GM23338 (cell line): ENCODE measurements around the gene ITGA7. TPM values are rescaled to one million over a fixed set of nuclear protein-coding genes. Genes with fewer than 3 reads are reported as not detected.

Source experiments
- ATAC-seq: fragments of 200-7000 bp; cut with Tn5 transposase; 3 replicates; pipeline ENCODE4 v1.9.1; 2020
- DNase-seq: peaks from one replicate; pipeline ENCODE4 v3.0.0-alpha.2; 2015; ENCODE audit warnings: low spot score
- H2AFZ ChIP-seq: fragments of 200-600 bp; sonication (generic); 2 replicates; pipeline ENCODE4 v1.8.0; 2016; ENCODE audit warnings: antibody characterized with exemption, mild to moderate bottlenecking, moderate library complexity
- H3F3A ChIP-seq: fragments of 200-600 bp; sonication (generic); replicated peaks from 2 replicates; pipeline ENCODE4 v1.8.0; 2017; ENCODE audit warnings: antibody characterized with exemption, mixed run types, low read depth
- H3K27ac ChIP-seq: fragments of 200-600 bp; sonication (generic); 2 replicates; pipeline ENCODE4 v1.6.1; 2016; ENCODE audit warnings: low read depth
- H3K27me3 ChIP-seq: fragments of 200-600 bp; sonication (generic); 2 replicates; pipeline ENCODE4 v1.8.0; 2016; ENCODE audit warnings: mild to moderate bottlenecking, mixed run types, moderate library complexity; ENCODE audit not compliant: insufficient read depth
- H3K36me3 ChIP-seq: fragments of 200-600 bp; sonication (generic); 2 replicates; pipeline ENCODE4 v1.8.0; 2016; ENCODE audit warnings: mild to moderate bottlenecking; ENCODE audit not compliant: insufficient read depth
- H3K4me1 ChIP-seq: fragments of 200-600 bp; sonication (generic); 2 replicates; pipeline ENCODE4 v1.8.0; 2016; ENCODE audit warnings: mild to moderate bottlenecking, moderate library complexity; ENCODE audit not compliant: insufficient read depth
- H3K4me2 ChIP-seq: fragments of 200-600 bp; sonication (generic); 2 replicates; pipeline ENCODE4 v1.7.1; 2017; ENCODE audit warnings: mixed run types
- H3K4me3 ChIP-seq: fragments of 200-600 bp; sonication (generic); 2 replicates; pipeline ENCODE4 v1.6.1; 2016; ENCODE audit warnings: mixed run types
- H3K79me2 ChIP-seq: fragments of 200-600 bp; sonication (generic); replicated peaks from 2 replicates; pipeline ENCODE4 v1.8.0; 2017; ENCODE audit warnings: mild to moderate bottlenecking; ENCODE audit not compliant: insufficient read depth
- H3K9me2 ChIP-seq: fragments of 200-600 bp; sonication (generic); 2 replicates; pipeline ENCODE4 v1.8.0; 2017; ENCODE audit not compliant: insufficient read depth
- H4K20me1 ChIP-seq: fragments of 200-600 bp; sonication (generic); replicated peaks from 2 replicates; pipeline ENCODE4 v1.8.0; 2017; ENCODE audit warnings: mild to moderate bottlenecking; ENCODE audit not compliant: insufficient read depth
- H3K27ac Mint-ChIP-seq: 2 replicates; pipeline ENCODE4 v1.8.0; 2020; ENCODE audit warnings: inconsistent platforms, mild to moderate bottlenecking, moderate library complexity, mixed read lengths
- H3K27me3 Mint-ChIP-seq: 3 replicates; pipeline ENCODE4 v1.8.0; 2022; ENCODE audit warnings: low read depth, mild to moderate bottlenecking, moderate library complexity, mixed read lengths, inconsistent platforms; ENCODE audit not compliant: insufficient read depth, poor library complexity
- H3K36me3 Mint-ChIP-seq: 3 replicates; pipeline ENCODE4 v1.8.0; 2021; ENCODE audit warnings: low read depth, mild to moderate bottlenecking, inconsistent platforms, moderate library complexity, mixed read lengths
- H3K4me1 Mint-ChIP-seq: 3 replicates; pipeline ENCODE4 v1.8.0; 2020; ENCODE audit warnings: mild to moderate bottlenecking, inconsistent platforms, mixed read lengths
- H3K4me3 Mint-ChIP-seq: 3 replicates; pipeline ENCODE4 v1.8.0; 2021; ENCODE audit warnings: moderate library complexity, mild to moderate bottlenecking, inconsistent platforms, mixed read lengths
- H3K9me3 Mint-ChIP-seq: 3 replicates; pipeline ENCODE4 v1.8.0; 2020; ENCODE audit warnings: moderate library complexity, mild to moderate bottlenecking, inconsistent platforms, mixed read lengths
- CREB1 ChIP-seq: fragments of 250-450 bp; sonication (Bioruptor Pico); IDR thresholded peaks from 2 replicates; pipeline ENCODE4 v1.5.0; 2020; ENCODE audit warnings: low read depth, mild to moderate bottlenecking, moderate library complexity
- ETS1 ChIP-seq: IDR thresholded peaks from 2 replicates; pipeline ENCODE4 v1.6.1; 2016; ENCODE audit warnings: antibody characterized with exemption
- EZH2 ChIP-seq: fragments of 200-600 bp; sonication (generic); IDR thresholded peaks from one replicate; pipeline ENCODE4 v1.8.0; 2017; ENCODE audit warnings: antibody characterized with exemption, mild to moderate bottlenecking, low read depth; ENCODE audit not compliant: unreplicated experiment
- EZH2phosphoT487 ChIP-seq: fragments of 200-600 bp; sonication (generic); IDR thresholded peaks from one replicate; pipeline ENCODE4 v1.8.1; 2018; ENCODE audit warnings: antibody characterized with exemption; ENCODE audit not compliant: unreplicated experiment
- JUNB ChIP-seq: IDR thresholded peaks from one replicate; pipeline ENCODE4 v1.6.1; 2016; ENCODE audit warnings: antibody characterized with exemption; ENCODE audit not compliant: unreplicated experiment
- NANOG ChIP-seq: IDR thresholded peaks from 2 replicates; pipeline ENCODE4 v1.6.1; 2016; ENCODE audit warnings: antibody characterized with exemption, borderline replicate concordance
- POLR2AphosphoS5 ChIP-seq: IDR thresholded peaks from 2 replicates; pipeline ENCODE4 v1.6.1; 2016; ENCODE audit warnings: antibody characterized with exemption, low read depth
- REST ChIP-seq: IDR thresholded peaks from one replicate; pipeline ENCODE4 v1.6.1; 2018; ENCODE audit warnings: antibody characterized with exemption; ENCODE audit not compliant: unreplicated experiment
- STAT1 ChIP-seq: IDR thresholded peaks from one replicate; pipeline ENCODE4 v1.6.1; 2016; ENCODE audit warnings: antibody characterized with exemption; ENCODE audit not compliant: unreplicated experiment
- ZNF114 ChIP-seq: fragments of 250-450 bp; sonication (Bioruptor Pico); IDR thresholded peaks from 2 replicates; pipeline ENCODE4 v1.5.0; 2020; ENCODE audit warnings: mild to moderate bottlenecking, moderate library complexity
- ZNF331 ChIP-seq: fragments of 250-450 bp; sonication (Bioruptor Pico); IDR thresholded peaks from 2 replicates; pipeline ENCODE4 v1.5.0; 2020; ENCODE audit warnings: low read depth, mild to moderate bottlenecking, moderate library complexity
- ZNF462 ChIP-seq: fragments of 250-450 bp; sonication (Bioruptor Pico); IDR thresholded peaks from 2 replicates; pipeline ENCODE4 v1.5.0; 2020; ENCODE audit warnings: mild to moderate bottlenecking, moderate library complexity
- polyA plus RNA-seq: library from polyadenylated mRNA; unstranded; fragments of >200 nt; fragmentation: Nextera tagmentation; extraction: Ambion mirVana; gene quantifications from 2 replicates; pipeline ENCODE4 v1.2.1, GENCODE V29; 2016
- total RNA-seq: library from RNA; depleted of rRNA; stranded (reverse); fragments of >200 nt; shearing (Covaris generic); gene quantifications from 2 replicates; pipeline ENCODE4 v1.2.3, GENCODE V29; 2014
- TF ChIP-seq, protein P1 (sequence below), 2 experiments: fragments of 200-600 bp in 1 of 2; sonication (generic) in 1 of 2; conservative IDR thresholded peaks; 2 replicates each; pipeline versions ENCODE4 v1.5.1 to v1.6.1; 2016 to 2017; ENCODE audit warnings: antibody characterized with exemption in 2 of 2, low read depth in 2 of 2, mild to moderate bottlenecking in 2 of 2, moderate library complexity in 1 of 2

The ITGA7 gene
- total and polyA plus RNA-seq, 2 experiments from 2014 or later = 20.0 to 49.1 TPM

GRCh38 chr12:55700255-55701018, 7.3 kb downstream of the ITGA7 start:
- DNase-seq (no peak), ATAC-seq (no peak)
- H4K20me1 ChIP-seq = peaks cover 1% of the 10 kb centered on the region; the same call in 1 of the 2 replicates
- Mint-ChIP-seq H3K27ac (no peak overlapping the region; the same call in 1 of the 2 replicates), H3K4me3 (no peak overlapping the region), H3K36me3 (peaks cover 11% of the 10 kb centered on the region; the same call in 2 of the 3 replicates), H3K9me3 (no peaks in the 10 kb centered on the region), H3K27me3 (peaks cover 8% of the 10 kb centered on the region), H3K4me1 (peaks cover 9% of the 10 kb centered on the region)
- H2AFZ ChIP-seq = no peak overlapping the region
- no peak overlapping the region for H3K4me3 ChIP-seq
- H3K27ac ChIP-seq = no peak overlapping the region
- no peaks in the 10 kb centered on the region for H3F3A ChIP-seq
- H3K9me2 ChIP-seq = no peaks in the 10 kb centered on the region
- H3K27me3 ChIP-seq = no peaks in the 10 kb centered on the region
- TF ChIP-seq CREB1 (CRISPR knock-in tag) (no peak), POLR2AphosphoS5 (no peak), ZNF462 (CRISPR knock-in tag) (no peak), ZNF114 (CRISPR knock-in tag) (no peak), NANOG (no peak), ZNF331 (CRISPR knock-in tag) (no peak), REST (no peak), EZH2phosphoT487 (no peak), STAT1 (no peak), JUNB (no peak), EZH2 (no peak), ETS1 (no peak)
- TF ChIP-seq, protein P1, sequence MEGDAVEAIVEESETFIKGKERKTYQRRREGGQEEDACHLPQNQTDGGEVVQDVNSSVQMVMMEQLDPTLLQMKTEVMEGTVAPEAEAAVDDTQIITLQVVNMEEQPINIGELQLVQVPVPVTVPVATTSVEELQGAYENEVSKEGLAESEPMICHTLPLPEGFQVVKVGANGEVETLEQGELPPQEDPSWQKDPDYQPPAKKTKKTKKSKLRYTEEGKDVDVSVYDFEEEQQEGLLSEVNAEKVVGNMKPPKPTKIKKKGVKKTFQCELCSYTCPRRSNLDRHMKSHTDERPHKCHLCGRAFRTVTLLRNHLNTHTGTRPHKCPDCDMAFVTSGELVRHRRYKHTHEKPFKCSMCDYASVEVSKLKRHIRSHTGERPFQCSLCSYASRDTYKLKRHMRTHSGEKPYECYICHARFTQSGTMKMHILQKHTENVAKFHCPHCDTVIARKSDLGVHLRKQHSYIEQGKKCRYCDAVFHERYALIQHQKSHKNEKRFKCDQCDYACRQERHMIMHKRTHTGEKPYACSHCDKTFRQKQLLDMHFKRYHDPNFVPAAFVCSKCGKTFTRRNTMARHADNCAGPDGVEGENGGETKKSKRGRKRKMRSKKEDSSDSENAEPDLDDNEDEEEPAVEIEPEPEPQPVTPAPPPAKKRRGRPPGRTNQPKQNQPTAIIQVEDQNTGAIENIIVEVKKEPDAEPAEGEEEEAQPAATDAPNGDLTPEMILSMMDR (conservative IDR thresholded peaks at IDR 0.05; ENCODE audit: low read depth in 2 of 2) = no peak
- peaks cover 15% of the 10 kb centered on the region for H3K79me2 ChIP-seq
- no peak overlapping the region for H3K4me2 ChIP-seq
- H3K36me3 ChIP-seq = no peaks in the 10 kb centered on the region
- H3K4me1 ChIP-seq = peaks cover 4% of the 10 kb centered on the region
